ENCODE measurements around the gene SMIM28.

SMIM28 gene

GRCh38 chr6:138382498-138383265, 5.0 kb downstream of the SMIM28 start:
- DNase-seq (ENCODE audit: low read depth): peak; percentile 24
- no peak overlapping the region for H3K4me3 ChIP-seq (ENCODE audit: low read length)
- TF ChIP-seq CTCF (IDR thresholded peaks at IDR 0.05; ENCODE audit: insufficient read depth, low read depth, low read length, missing control alignments): no peak

GRCh38 chr6:138383776-138384175, 6.1 kb downstream of the SMIM28 start:
- TF ChIP-seq CTCF (IDR thresholded peaks at IDR 0.05; ENCODE audit: insufficient read depth, low read depth, low read length, missing control alignments): no peak
- no peak overlapping the region for H3K4me3 ChIP-seq (ENCODE audit: low read length)
- no peak for DNase-seq (ENCODE audit: low read depth)

GRCh38 chr6:138386897-138387296, 9.2 kb downstream of the SMIM28 start:
- DNase-seq (ENCODE audit: low read depth): no peak
- no peak overlapping the region for H3K4me3 ChIP-seq (ENCODE audit: low read length)
- TF ChIP-seq CTCF (IDR thresholded peaks at IDR 0.05; ENCODE audit: insufficient read depth, low read depth, low read length, missing control alignments): no peak

- H3K4me3 ChIP-seq (ENCODE audit: low read length): no peak overlapping the region
- TF ChIP-seq CTCF (IDR thresholded peaks at IDR 0.05; ENCODE audit: insufficient read depth, low read depth, low read length, missing control alignments): no peak
These were observed 10.1 kb downstream of the SMIM28 start for GRCh38 chr6:138387577-138388368.

GRCh38 chr6:138389551-138389950, 11.8 kb downstream of the SMIM28 start:
- DNase-seq (ENCODE audit: low read depth): no peak
- H3K4me3 ChIP-seq (ENCODE audit: low read length): no peak overlapping the region
- TF ChIP-seq CTCF (IDR thresholded peaks at IDR 0.05; ENCODE audit: insufficient read depth, low read depth, low read length, missing control alignments): no peak

More at GRCh38 chr6:138387577-138388368, 10.1 kb downstream of the SMIM28 start:
- peak; percentile 27 for DNase-seq (ENCODE audit: low read depth)

- H3K4me3 ChIP-seq (ENCODE audit: low read length): no peak overlapping the region
- TF ChIP-seq CTCF (IDR thresholded peaks at IDR 0.05; ENCODE audit: insufficient read depth, low read depth, low read length, missing control alignments): no peak
- no peak for DNase-seq (ENCODE audit: low read depth)
These were observed 16.4 kb downstream of the SMIM28 start for GRCh38 chr6:138393871-138394783.

Data from epithelial cell of esophagus (primary cell).